ENCODE data around the gene SRL.
A peak's percentile ranks its signal among the peaks of the same experiment; 100 is the strongest.

SRL gene

GRCh38 chr16:4203748-4204147, 38.1 kb downstream of the SRL start:
- H3K4me1 Mint-ChIP-seq, result peaks cover 15% of the 10 kb centered on the region
- H3K9me3 Mint-ChIP-seq, result no peaks in the 10 kb centered on the region
- no peak overlapping the region for H3K27ac Mint-ChIP-seq
- no peaks in the 10 kb centered on the region for H3K36me3 Mint-ChIP-seq
- no peak overlapping the region for H3K4me3 Mint-ChIP-seq
- no peaks in the 10 kb centered on the region for H3K27me3 Mint-ChIP-seq

- Mint-ChIP-seq H3K9me3 (no peaks in the 10 kb centered on the region), H3K27ac (no peak overlapping the region), H3K27me3 (no peaks in the 10 kb centered on the region), H3K4me1 (peaks cover 12% of the 10 kb centered on the region), H3K36me3 (no peaks in the 10 kb centered on the region), H3K4me3 (no peak overlapping the region)
Measured at GRCh38 chr16:4202615-4203345, 39.1 kb downstream of the SRL start.

- Mint-ChIP-seq H3K9me3 (no peaks in the 10 kb centered on the region), H3K36me3 (no peaks in the 10 kb centered on the region), H3K27ac (no peak overlapping the region), H3K4me3 (no peak overlapping the region), H3K4me1 (no peaks in the 10 kb centered on the region), H3K27me3 (no peaks in the 10 kb centered on the region)
Measured at GRCh38 chr16:4200781-4201137, 41.1 kb downstream of the SRL start.

DNA sequence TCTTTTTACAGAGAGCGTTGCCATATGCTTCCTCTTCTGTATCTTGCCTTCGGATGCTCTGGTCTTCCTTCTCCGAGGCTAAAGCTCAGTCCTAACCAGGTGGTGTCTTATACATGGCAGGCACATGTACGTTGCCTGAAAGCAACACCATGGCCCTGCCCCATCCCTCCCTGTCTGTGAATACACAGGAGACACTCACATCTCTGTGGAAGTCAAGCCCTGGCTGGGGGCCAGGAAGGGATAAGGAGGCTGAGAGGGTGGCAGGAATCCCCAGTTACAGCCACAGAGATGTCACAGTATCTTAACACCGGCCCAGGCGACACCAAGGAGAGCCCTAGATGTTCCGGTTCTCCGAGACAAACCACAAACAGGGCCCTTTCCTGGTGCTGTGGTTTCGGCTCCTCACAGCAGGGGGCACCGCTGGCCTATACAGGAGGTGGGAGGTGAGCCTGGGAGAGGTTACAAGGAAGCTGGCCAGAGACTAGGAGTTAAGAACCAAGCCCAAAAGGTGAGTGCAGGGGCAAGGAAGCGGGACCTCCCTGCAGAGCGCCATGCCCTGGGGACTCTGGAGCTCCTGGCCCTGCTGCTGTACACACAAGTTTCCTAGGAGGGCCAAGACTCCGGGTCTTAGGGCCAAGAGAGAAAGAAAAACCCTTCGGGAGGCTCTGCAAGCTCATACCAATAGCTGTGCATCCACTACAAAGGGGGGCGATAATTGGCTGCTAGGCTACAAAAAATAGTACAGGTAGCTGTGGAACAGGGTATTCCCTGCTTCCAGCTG, 41.7 kb downstream of the SRL start:
- Mint-ChIP-seq H3K36me3 (no peaks in the 10 kb centered on the region), H3K4me1 (no peaks in the 10 kb centered on the region), H3K27ac (no peak overlapping the region), H3K9me3 (no peaks in the 10 kb centered on the region), H3K27me3 (no peaks in the 10 kb centered on the region), H3K4me3 (no peak overlapping the region)

- Mint-ChIP-seq H3K27me3 (no peaks in the 10 kb centered on the region), H3K36me3 (no peaks in the 10 kb centered on the region), H3K4me3 (no peak overlapping the region), H3K9me3 (no peaks in the 10 kb centered on the region), H3K4me1 (no peaks in the 10 kb centered on the region), H3K27ac (no peak overlapping the region)
Measured at GRCh38 chr16:4198816-4199215, 43.1 kb downstream of the SRL start.

DNA sequence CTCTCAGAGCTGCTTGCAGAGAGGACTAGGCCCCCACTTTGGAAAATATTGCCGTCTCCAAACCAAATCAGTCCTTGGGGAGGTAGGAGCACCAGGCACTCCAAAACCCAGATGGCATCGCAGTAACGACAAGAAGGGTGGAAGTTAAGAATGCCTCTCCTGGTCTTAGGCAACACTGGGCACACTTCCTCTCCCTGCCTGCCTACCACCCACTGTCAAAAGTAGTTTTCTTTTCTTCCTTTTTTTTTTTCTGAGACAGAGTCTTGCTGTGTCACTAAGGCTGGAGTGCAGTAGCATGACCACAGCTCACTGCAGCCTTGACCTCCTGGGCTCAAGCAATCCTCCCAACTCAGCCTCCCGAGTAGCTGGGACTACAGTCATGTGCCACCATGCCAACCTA, 47.2 kb downstream of the SRL start:
- H3K27me3 Mint-ChIP-seq, result no peaks in the 10 kb centered on the region
- no peak overlapping the region for H3K4me3 Mint-ChIP-seq
- no peaks in the 10 kb centered on the region for H3K4me1 Mint-ChIP-seq
- H3K36me3 Mint-ChIP-seq, result no peaks in the 10 kb centered on the region
- H3K9me3 Mint-ChIP-seq, result no peaks in the 10 kb centered on the region
- no peak overlapping the region for H3K27ac Mint-ChIP-seq

DNA sequence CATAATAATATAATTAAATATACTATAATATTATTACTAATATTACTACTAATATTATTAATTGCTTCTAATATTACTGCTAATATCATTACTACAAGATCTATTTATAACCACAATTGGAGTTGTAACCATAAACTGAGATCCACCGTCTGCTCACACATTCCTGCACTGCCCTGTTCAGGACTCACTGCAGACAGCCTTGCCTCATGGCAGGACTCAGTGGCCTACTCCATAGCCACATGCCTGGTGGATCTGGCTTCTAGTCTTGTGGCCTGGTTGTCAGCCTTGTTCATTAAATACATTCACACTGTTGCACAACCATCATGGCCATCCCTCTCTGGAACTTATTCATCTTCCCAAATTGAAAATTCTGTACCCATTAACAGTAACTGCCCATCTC, 48.0 kb downstream of the SRL start:
- Mint-ChIP-seq H3K27ac (no peak overlapping the region), H3K36me3 (no peaks in the 10 kb centered on the region), H3K4me1 (no peaks in the 10 kb centered on the region), H3K27me3 (no peaks in the 10 kb centered on the region), H3K9me3 (no peaks in the 10 kb centered on the region), H3K4me3 (no peak overlapping the region)

GRCh38 chr16:4192206-4192605, 49.7 kb downstream of the SRL start:
- Mint-ChIP-seq H3K4me1 (no peaks in the 10 kb centered on the region), H3K9me3 (no peaks in the 10 kb centered on the region), H3K27ac (no peak overlapping the region), H3K36me3 (no peaks in the 10 kb centered on the region), H3K4me3 (no peak overlapping the region), H3K27me3 (no peaks in the 10 kb centered on the region)

GRCh38 chr16:4190712-4191333, 51.1 kb downstream of the SRL start:
- Mint-ChIP-seq H3K9me3 (no peaks in the 10 kb centered on the region), H3K27me3 (no peaks in the 10 kb centered on the region), H3K4me1 (no peaks in the 10 kb centered on the region), H3K27ac (no peak overlapping the region), H3K4me3 (no peak overlapping the region), H3K36me3 (no peaks in the 10 kb centered on the region)

DNA sequence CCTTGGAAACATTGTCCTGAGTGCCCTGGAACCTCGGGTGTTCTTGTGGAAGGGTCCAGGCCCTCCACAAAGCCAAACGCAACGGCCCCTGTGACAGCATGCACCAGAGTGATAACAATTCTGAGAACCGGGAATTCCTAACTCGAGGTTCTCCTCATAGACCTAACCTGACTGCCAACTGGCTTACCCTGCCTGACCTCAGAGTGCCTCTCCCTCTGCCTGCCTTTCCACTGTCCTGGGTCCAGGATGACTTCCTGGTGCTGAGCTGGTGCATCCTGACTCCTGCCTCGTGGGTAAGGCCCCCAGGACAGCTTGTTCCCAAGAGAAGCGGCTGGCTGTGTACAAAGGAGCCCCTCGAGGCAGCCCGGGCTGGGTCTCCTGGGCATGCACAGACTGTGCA, 51.8 kb downstream of the SRL start:
- Mint-ChIP-seq H3K9me3 (no peaks in the 10 kb centered on the region), H3K27ac (no peak overlapping the region), H3K36me3 (no peaks in the 10 kb centered on the region), H3K27me3 (no peaks in the 10 kb centered on the region), H3K4me3 (no peak overlapping the region), H3K4me1 (no peaks in the 10 kb centered on the region)

GRCh38 chr16:4184038-4184702, 57.7 kb downstream of the SRL start:
- H3K9me3 Mint-ChIP-seq, result no peaks in the 10 kb centered on the region
- no peaks in the 10 kb centered on the region for H3K27me3 Mint-ChIP-seq
- H3K4me1 Mint-ChIP-seq, result peaks cover 4% of the 10 kb centered on the region
- H3K36me3 Mint-ChIP-seq, result no peaks in the 10 kb centered on the region
- H3K27ac Mint-ChIP-seq, result peak overlapping the region; percentile 96
- H3K4me3 Mint-ChIP-seq, result peak overlapping the region; percentile 89

DNA sequence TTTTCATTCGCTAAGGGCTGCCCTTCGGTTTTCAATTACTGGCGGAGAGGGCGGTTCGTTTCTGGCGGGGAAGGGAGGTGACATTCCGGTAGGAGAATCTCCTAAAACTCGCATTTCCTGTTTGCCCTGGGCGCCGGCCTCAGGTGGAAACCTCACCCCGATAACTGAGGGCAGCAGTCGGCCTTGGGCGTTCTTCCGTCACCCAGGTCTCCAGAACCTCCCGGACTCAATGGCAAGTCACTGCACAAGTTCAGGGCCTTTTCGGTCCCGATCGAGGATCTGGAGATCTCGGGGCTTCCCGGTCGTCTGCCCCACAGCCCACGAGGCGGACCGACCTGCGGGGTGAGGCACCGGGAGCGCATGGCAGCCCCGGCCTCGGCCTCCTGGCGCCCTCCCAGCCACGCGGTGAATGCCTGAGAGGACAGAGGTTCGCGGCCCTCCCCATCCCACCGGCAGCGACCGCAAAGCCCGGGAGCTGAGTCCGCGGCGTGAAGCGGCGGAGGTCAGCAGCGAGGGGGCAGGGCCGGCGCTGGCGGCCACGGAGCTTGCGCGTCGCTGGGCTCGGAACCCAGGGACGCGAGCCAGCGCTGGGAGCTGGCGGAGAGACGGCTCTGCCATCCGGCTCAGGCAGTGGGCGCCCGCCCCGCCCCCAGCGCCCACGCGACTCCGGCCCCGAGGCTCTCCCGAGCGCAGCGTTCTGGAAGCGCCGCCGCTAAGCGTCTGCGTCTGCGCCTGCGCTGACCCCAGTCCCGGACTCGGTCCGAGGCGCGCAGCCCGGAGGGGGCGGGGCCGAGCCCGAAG, 58.4 kb downstream of the SRL start:
- Mint-ChIP-seq H3K27ac (peak overlapping the region; percentile 23), H3K27me3 (no peaks in the 10 kb centered on the region), H3K4me3 (peak overlapping the region; percentile 82), H3K36me3 (no peaks in the 10 kb centered on the region), H3K4me1 (peaks cover 4% of the 10 kb centered on the region), H3K9me3 (no peaks in the 10 kb centered on the region)

DNA sequence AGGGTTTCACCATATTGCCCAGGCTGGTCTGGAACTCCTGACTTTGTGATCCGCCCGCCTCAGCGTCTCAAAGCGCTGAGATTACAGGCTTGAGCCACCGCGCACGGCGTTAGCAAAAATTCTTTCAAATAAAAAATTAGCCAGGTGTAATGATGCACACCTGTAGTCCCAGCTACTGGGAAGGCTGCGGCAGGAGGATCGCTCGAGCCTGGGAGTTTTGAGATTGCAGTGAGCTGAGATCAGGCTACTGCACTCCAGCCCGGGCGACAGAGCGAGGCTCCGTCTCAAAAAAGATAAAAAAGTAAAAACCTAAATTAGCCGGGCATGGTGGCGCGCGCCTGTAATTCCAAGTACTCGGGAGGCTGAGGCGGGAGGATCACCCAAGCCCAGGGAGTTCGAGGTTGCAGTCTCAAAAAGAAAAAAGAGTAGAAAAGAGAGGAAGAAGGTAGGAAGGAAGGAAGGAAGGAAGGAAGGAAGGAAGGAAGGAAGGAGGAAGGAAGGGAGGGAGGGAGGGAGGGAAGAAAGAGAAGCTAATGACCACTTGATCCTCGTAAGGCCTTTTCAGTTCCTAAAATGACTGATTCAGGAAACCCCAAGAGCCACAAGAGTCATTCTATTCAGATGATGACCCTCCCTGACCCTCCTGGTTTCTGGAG, 59.2 kb downstream of the SRL start:
- peak overlapping the region; percentile 82 for H3K4me3 Mint-ChIP-seq
- peaks cover 4% of the 10 kb centered on the region for H3K4me1 Mint-ChIP-seq
- no peaks in the 10 kb centered on the region for H3K27me3 Mint-ChIP-seq
- no peaks in the 10 kb centered on the region for H3K9me3 Mint-ChIP-seq
- H3K27ac Mint-ChIP-seq, result peak overlapping the region; percentile 23
- H3K36me3 Mint-ChIP-seq, result peaks cover 2% of the 10 kb centered on the region

- peaks cover 4% of the 10 kb centered on the region for H3K4me1 Mint-ChIP-seq
- H3K36me3 Mint-ChIP-seq, result peaks cover 2% of the 10 kb centered on the region
- no peaks in the 10 kb centered on the region for H3K27me3 Mint-ChIP-seq
- H3K9me3 Mint-ChIP-seq, result no peaks in the 10 kb centered on the region
- H3K4me3 Mint-ChIP-seq, result no peak overlapping the region
- no peak overlapping the region for H3K27ac Mint-ChIP-seq
Measured at GRCh38 chr16:4180511-4180910, 61.4 kb downstream of the SRL start.

DNA sequence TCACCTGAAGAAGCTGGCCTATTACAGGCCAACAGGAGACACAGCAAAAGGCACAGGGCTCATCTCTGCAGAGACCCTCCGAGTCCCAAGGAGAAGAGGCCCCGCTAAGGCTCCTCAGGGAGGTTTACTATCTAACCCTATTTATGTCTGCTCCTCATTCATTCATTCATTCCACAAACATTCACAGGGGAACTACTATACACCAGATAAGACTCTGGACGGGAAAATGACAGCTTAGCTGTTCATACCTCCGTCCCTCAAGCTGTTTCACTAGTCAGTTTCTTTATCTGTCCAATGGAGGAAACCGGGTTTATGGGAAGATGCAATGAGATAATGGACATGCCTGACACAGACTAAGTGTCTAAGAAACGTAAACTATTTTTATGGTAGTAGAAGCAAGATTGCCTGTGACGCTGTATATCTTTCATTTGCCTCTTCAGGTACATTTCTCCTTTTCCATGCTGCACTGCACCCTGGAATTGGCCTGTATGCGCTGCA, 62.1 kb downstream of the SRL start:
- H3K27ac Mint-ChIP-seq, result no peak overlapping the region
- H3K4me1 Mint-ChIP-seq, result peaks cover 2% of the 10 kb centered on the region
- no peaks in the 10 kb centered on the region for H3K9me3 Mint-ChIP-seq
- no peaks in the 10 kb centered on the region for H3K27me3 Mint-ChIP-seq
- H3K4me3 Mint-ChIP-seq, result no peak overlapping the region
- peaks cover 2% of the 10 kb centered on the region for H3K36me3 Mint-ChIP-seq

Data from activated naive CD4-positive, alpha-beta T cell treated with anti-CD3 and anti-CD28 coated beads, Interleukin-2, amount 50 U/mL, for 24 hours (primary cell).